HepG2 (cell line): ENCODE data around the gene BCDIN3D. TPM values are rescaled to one million over a fixed set of nuclear protein-coding genes. Genes with fewer than 3 reads are reported as not detected.

Experiments used
- CEBPG ChIP-seq: IDR thresholded peaks from 2 replicates; pipeline ENCODE4 v1.6.1; 2016
- EZH2 ChIP-seq: conservative IDR thresholded peaks from 2 replicates; pipeline ENCODE4 v1.6.1; 2012; ENCODE audit warnings: mild to moderate bottlenecking, low read depth, low read length, moderate library complexity
- HDAC2 ChIP-seq: sonication (generic); formaldehyde crosslinking; IDR thresholded peaks from 2 replicates; pipeline ENCODE4 v1.4.0; 2020; ENCODE audit warnings: missing genetic modification reagents
- HOXA5 ChIP-seq: sonication (generic); formaldehyde crosslinking; IDR thresholded peaks from 2 replicates; pipeline ENCODE4 v1.4.0; 2020; ENCODE audit warnings: missing genetic modification reagents
- JUND ChIP-seq: sonication (generic); formaldehyde crosslinking; IDR thresholded peaks from 2 replicates; pipeline ENCODE4 v1.8.0; 2022; ENCODE audit warnings: mild to moderate bottlenecking, missing genetic modification reagents
- MYC ChIP-seq: sonication (generic); formaldehyde crosslinking; IDR thresholded peaks from 2 replicates; pipeline ENCODE4 v1.9.0; 2021; ENCODE audit warnings: missing genetic modification reagents, borderline replicate concordance
- NR2C2 ChIP-seq: sonication (generic); formaldehyde crosslinking; IDR thresholded peaks from 2 replicates; pipeline ENCODE4 v1.4.0; 2020; ENCODE audit warnings: missing genetic modification reagents, mild to moderate bottlenecking, moderate library complexity, borderline replicate concordance
- POLR2G ChIP-seq: fragments of 200-400 bp; formaldehyde crosslinking; IDR thresholded peaks from 2 replicates; pipeline ENCODE4 v1.6.1; 2018; ENCODE audit warnings: mild to moderate bottlenecking, low read depth, low read length, moderate library complexity
- SALL2 ChIP-seq: sonication (generic); formaldehyde crosslinking; IDR thresholded peaks from 2 replicates; pipeline ENCODE4 v1.8.1; 2023; ENCODE audit warnings: mild to moderate bottlenecking, missing genetic modification reagents, inconsistent platforms
- SOX13 ChIP-seq, 3 experiments: fragments of 450-650 bp in 1 of 3; sonication (generic) in 1 of 3; formaldehyde crosslinking in 1 of 3; IDR thresholded peaks in 2 of 3; conservative IDR thresholded peaks in 1 of 3; 2 replicates each; pipeline versions ENCODE4 v1.5.0 to v1.6.1; 2016 to 2020; ENCODE audit warnings: antibody characterized with exemption in 1 of 3, mild to moderate bottlenecking in 1 of 3, missing compliant biosample characterization in 1 of 3, missing genetic modification reagents in 1 of 3, moderate library complexity in 1 of 3
- SSRP1 ChIP-seq: IDR thresholded peaks from 2 replicates; pipeline ENCODE4 v1.6.1; 2016; ENCODE audit warnings: control low read depth
- TFAP4 ChIP-seq: sonication (generic); IDR thresholded peaks from 2 replicates; pipeline ENCODE4 v1.6.1; 2016; ENCODE audit warnings: low read depth, borderline replicate concordance
- XRCC5 ChIP-seq: fragments of 200-400 bp; formaldehyde crosslinking; optimal IDR thresholded peaks from 2 replicates; pipeline ENCODE3; 2017; ENCODE audit warnings: mild to moderate bottlenecking, low read length
- ZBTB26 ChIP-seq: IDR thresholded peaks from 2 replicates; pipeline ENCODE4 v1.6.1; 2016; ENCODE audit warnings: missing compliant biosample characterization, missing genetic modification reagents, borderline replicate concordance
- ZFP41 ChIP-seq: sonication (generic); formaldehyde crosslinking; IDR thresholded peaks from 2 replicates; pipeline ENCODE4 v1.4.0; 2020; ENCODE audit warnings: mild to moderate bottlenecking, missing genetic modification reagents, borderline replicate concordance
- ZMAT5 ChIP-seq: sonication (generic); formaldehyde crosslinking; IDR thresholded peaks from 2 replicates; pipeline ENCODE4 v1.5.0; 2020; ENCODE audit warnings: mild to moderate bottlenecking, low read depth, missing genetic modification reagents, borderline replicate concordance
- ZNF101 ChIP-seq: sonication (generic); formaldehyde crosslinking; IDR thresholded peaks from 2 replicates; pipeline ENCODE4 v1.4.0; 2020; ENCODE audit warnings: mild to moderate bottlenecking, low read depth, missing genetic modification reagents, borderline replicate concordance
- ZNF3 ChIP-seq: IDR thresholded peaks from 2 replicates; pipeline ENCODE4 v1.7.0; 2017; ENCODE audit warnings: inconsistent platforms
- ZNF570 ChIP-seq: sonication (generic); formaldehyde crosslinking; IDR thresholded peaks from 2 replicates; pipeline ENCODE4 v1.4.0; 2020; ENCODE audit warnings: mild to moderate bottlenecking, missing genetic modification reagents, borderline replicate concordance
- ZNF761 ChIP-seq: sonication (generic); formaldehyde crosslinking; conservative IDR thresholded peaks from 2 replicates; pipeline ENCODE4 v1.4.0; 2020; ENCODE audit warnings: mild to moderate bottlenecking, missing genetic modification reagents
- ZNF816 ChIP-seq: sonication (generic); formaldehyde crosslinking; IDR thresholded peaks from 2 replicates; pipeline ENCODE4 v1.8.0; 2022; ENCODE audit warnings: missing genetic modification reagents, mild to moderate bottlenecking, borderline replicate concordance
- polyA plus RNA-seq, 8 experiments: library from polyadenylated mRNA; depleted of rRNA in 3 of 8; stranded (reverse) in 7 of 8; unstranded in 1 of 8; fragments of >200 nt; fragmentation: Illumina TruSeq in 4 of 8; extraction: Trizol in 4 of 8; gene quantifications; 2 replicates each; pipeline versions ENCODE4 v1.2.1 to v1.2.3, GENCODE V29; 2011 to 2016; ENCODE audit warnings: low read depth in 4 of 8, missing spikeins in 1 of 8, mixed read lengths in 1 of 8; ENCODE audit not compliant: insufficient read depth in 1 of 8
- total RNA-seq, 5 experiments: library from RNA; depleted of rRNA; stranded (reverse); fragments of >200 nt; fragmentation: Illumina TruSeq; extraction: Trizol; gene quantifications; 2 replicates each; pipeline ENCODE4 v1.2.3, GENCODE V29; 2016; ENCODE audit warnings: low read depth in 1 of 5
- TF ChIP-seq, protein P1 (sequence below): IDR thresholded peaks from 2 replicates; pipeline ENCODE4 v1.6.1; 2016; ENCODE audit warnings: low read depth, control low read depth
- TF ChIP-seq, protein P2 (sequence below): sonication (generic); formaldehyde crosslinking; IDR thresholded peaks from 2 replicates; pipeline ENCODE4 v1.4.0; 2020; ENCODE audit warnings: missing genetic modification reagents, low read depth, mild to moderate bottlenecking, borderline replicate concordance

BCDIN3D gene
- total and polyA plus RNA-seq, 2 of the 13 experiments (the other 11 are each of a cell fraction or from before 2014, with no cell fraction given): 2.2 to 2.5 TPM

DNA sequence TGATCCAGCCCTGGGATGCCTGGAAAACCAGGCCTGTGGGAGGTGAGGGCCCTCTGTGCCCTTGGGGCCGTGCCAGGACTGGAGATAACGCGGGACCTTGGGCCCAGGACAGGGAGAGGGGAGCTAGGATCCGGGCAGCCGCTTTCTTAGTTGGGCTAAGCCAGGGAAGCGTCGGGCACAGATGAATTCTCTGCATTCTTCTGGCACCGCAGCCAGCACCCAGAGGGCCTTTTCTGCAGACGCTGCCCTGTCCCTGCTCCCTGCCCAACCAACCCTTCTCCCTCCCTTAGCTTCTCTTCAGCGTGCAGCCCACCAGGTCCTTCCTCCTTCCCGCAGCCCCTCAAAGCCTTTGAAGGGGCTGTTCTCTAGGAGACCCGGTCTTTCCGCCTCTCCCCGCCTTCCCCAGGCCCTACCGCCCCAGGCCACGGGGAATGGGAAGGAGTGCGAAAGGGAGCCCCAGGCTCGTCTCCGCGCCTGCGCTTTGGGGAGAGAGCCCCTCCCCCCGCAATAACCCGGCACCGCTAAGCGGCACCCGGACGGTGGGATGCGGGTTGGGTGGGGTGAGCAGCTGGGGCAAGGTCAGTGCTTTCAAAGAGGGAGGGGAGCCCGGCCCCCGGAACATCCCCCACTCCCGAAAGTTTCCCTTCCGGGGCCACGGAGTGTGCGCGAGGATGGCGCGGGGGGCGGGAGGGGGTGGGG, 15.4 kb downstream of the BCDIN3D start (continued):
- TF ChIP-seq ZNF570 (CRISPR knock-in tag): no peak
- TF ChIP-seq SALL2 (CRISPR knock-in tag): peak; percentile 45; the same call in 1 of the 2 replicates
- TF ChIP-seq, protein P1, sequence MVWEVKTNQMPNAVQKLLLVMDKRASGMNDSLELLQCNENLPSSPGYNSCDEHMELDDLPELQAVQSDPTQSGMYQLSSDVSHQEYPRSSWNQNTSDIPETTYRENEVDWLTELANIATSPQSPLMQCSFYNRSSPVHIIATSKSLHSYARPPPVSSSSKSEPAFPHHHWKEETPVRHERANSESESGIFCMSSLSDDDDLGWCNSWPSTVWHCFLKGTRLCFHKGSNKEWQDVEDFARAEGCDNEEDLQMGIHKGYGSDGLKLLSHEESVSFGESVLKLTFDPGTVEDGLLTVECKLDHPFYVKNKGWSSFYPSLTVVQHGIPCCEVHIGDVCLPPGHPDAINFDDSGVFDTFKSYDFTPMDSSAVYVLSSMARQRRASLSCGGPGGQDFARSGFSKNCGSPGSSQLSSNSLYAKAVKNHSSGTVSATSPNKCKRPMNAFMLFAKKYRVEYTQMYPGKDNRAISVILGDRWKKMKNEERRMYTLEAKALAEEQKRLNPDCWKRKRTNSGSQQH (CRISPR knock-in tag): no peak; the same call in 1 of the 2 replicates
- TF ChIP-seq, protein P2, sequence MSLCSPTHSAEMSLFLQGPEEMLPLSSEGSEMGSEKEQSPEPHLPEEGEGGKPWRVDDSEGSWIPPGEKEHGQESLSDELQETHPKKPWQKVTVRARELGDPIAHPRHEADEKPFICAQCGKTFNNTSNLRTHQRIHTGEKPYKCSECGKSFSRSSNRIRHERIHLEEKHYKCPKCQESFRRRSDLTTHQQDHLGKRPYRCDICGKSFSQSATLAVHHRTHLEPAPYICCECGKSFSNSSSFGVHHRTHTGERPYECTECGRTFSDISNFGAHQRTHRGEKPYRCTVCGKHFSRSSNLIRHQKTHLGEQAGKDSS (CRISPR knock-in tag): 0 out of 2 replicates have a peak, but pooled peaks have one; percentile 40
- no peak for TF ChIP-seq CEBPG
- TF ChIP-seq SSRP1 (CRISPR knock-in tag): no peak
- TF ChIP-seq ZNF101 (CRISPR knock-in tag): no peak
- TF ChIP-seq XRCC5: peak; percentile 18
- TF ChIP-seq JUND (CRISPR knock-in tag): no peak
- peak; percentile 33; the same call in 1 of the 2 replicates for TF ChIP-seq HOXA5 (CRISPR knock-in tag)
- no peak for TF ChIP-seq ZNF3 (CRISPR knock-in tag)
- peak; percentile 62; the same call in 1 of the 2 replicates for TF ChIP-seq POLR2G
- TF ChIP-seq HDAC2 (CRISPR knock-in tag): no peak
- peak; percentile 63; the same call in 1 of the 2 replicates for TF ChIP-seq ZNF761 (CRISPR knock-in tag)
- TF ChIP-seq ZMAT5 (CRISPR knock-in tag): no peak
- TF ChIP-seq TFAP4: peak; percentile 82; the same call in 1 of the 2 replicates
- no peak for TF ChIP-seq ZNF816 (CRISPR knock-in tag)
- TF ChIP-seq ZFP41: no peak
- TF ChIP-seq NR2C2 (CRISPR knock-in tag): peak; percentile 97
- no peak for TF ChIP-seq SOX13 (IDR thresholded peaks at IDR 0.05)
- TF ChIP-seq SOX13 (CRISPR knock-in tag; conservative IDR thresholded peaks at IDR 0.05 in 1 of 2, IDR thresholded peaks at IDR 0.05 in 1 of 2): peak in 1 of 2 experiments; percentile 17; a peak in 1 of 4 replicates
- 0 out of 2 replicates have a peak, but pooled peaks have one; percentile 12 for TF ChIP-seq MYC (CRISPR knock-in tag)
- TF ChIP-seq ZBTB26 (CRISPR knock-in tag): 0 out of 2 replicates have a peak, but pooled peaks have one; percentile 21
- no peak for TF ChIP-seq EZH2
